Karpas-422 (cell line): ENCODE measurements around the gene TMA16. TPM values are rescaled to one million over a fixed set of nuclear protein-coding genes. Genes with fewer than 3 reads are reported as not detected.
"Not testable (repeated sequence)": the region's sequence is repeated elsewhere in the genome, so short reads cannot be mapped to it uniquely, and the experiment has no call there.

Experiments used
- DNase-seq: peaks from one replicate; pipeline ENCODE4 v3.0.0-alpha.2; 2015
- H2AFZ ChIP-seq: fragments of 200-600 bp; sonication (generic); 2 replicates; pipeline ENCODE4 v1.6.1; 2014; ENCODE audit warnings: antibody characterized with exemption, low read length, mixed read lengths
- H3K27ac ChIP-seq: fragments of 200-600 bp; sonication (generic); 2 replicates; pipeline ENCODE4 v1.5.1; 2014; ENCODE audit warnings: mild to moderate bottlenecking, low read length, moderate library complexity
- H3K27me3 ChIP-seq: fragments of 200-600 bp; sonication (generic); 2 replicates; pipeline ENCODE4 v1.6.1; 2014; ENCODE audit warnings: low read length, mixed read lengths
- H3K36me3 ChIP-seq: fragments of 200-600 bp; sonication (generic); 2 replicates; pipeline ENCODE4 v1.6.1; 2014; ENCODE audit warnings: low read length, mixed read lengths; ENCODE audit not compliant: insufficient read depth
- H3K4me1 ChIP-seq: fragments of 200-600 bp; sonication (generic); 2 replicates; pipeline ENCODE4 v1.6.1; 2014; ENCODE audit warnings: mild to moderate bottlenecking, low read length, mixed read lengths
- H3K4me2 ChIP-seq: fragments of 200-600 bp; sonication (generic); 2 replicates; pipeline ENCODE4 v1.6.1; 2014; ENCODE audit warnings: low read length, low read depth, mild to moderate bottlenecking; ENCODE audit not compliant: poor library complexity, severe bottlenecking
- H3K4me3 ChIP-seq: fragments of 200-600 bp; sonication (generic); 2 replicates; pipeline ENCODE4 v1.5.1; 2014; ENCODE audit warnings: mild to moderate bottlenecking, antibody characterized with exemption, low read length, mixed read lengths
- H3K79me2 ChIP-seq: fragments of 200-600 bp; sonication (generic); 2 replicates; pipeline ENCODE4 v1.6.1; 2014; ENCODE audit warnings: mild to moderate bottlenecking, low read length, mixed read lengths
- H3K9ac ChIP-seq: fragments of 200-600 bp; sonication (generic); 2 replicates; pipeline ENCODE4 v1.6.0; 2014; ENCODE audit warnings: low read length
- H3K9me2 ChIP-seq: fragments of 200-600 bp; sonication (generic), shearing (Covaris generic); replicated peaks from 2 replicates; pipeline ENCODE4 v1.6.0; 2014; ENCODE audit warnings: mild to moderate bottlenecking, low read length, moderate library complexity; ENCODE audit not compliant: insufficient read depth
- H3K9me3 ChIP-seq: fragments of 300-700, 200-600 bp; sonication (generic); 2 replicates; pipeline ENCODE4 v1.6.1; 2014; ENCODE audit warnings: low read length, mixed read lengths
- H4K20me1 ChIP-seq: fragments of 200-600 bp; sonication (generic); 2 replicates; pipeline ENCODE4 v1.6.1; 2014; ENCODE audit warnings: mild to moderate bottlenecking, antibody characterized with exemption, low read length, low read depth; ENCODE audit not compliant: insufficient read depth
- total RNA-seq: library from RNA; depleted of rRNA; stranded (reverse); fragments of >200 nt; shearing (Covaris generic); gene quantifications from 2 replicates; pipeline ENCODE4 v1.2.3, GENCODE V29; 2014; ENCODE audit warnings: low replicate concordance

The TMA16 gene
- total RNA-seq, 1 experiment from 2014 or later: 86.0 TPM

GRCh38 chr4:163527172-163527571 is 32.7 kb downstream of the TMA16 start:
- no peak overlapping the region for H3K4me2 ChIP-seq

GRCh38 chr4:163528653-163529052 is 34.2 kb downstream of the TMA16 start:
- Histone ChIP-seq H3K4me2 (no peak overlapping the region), H3K27me3 (no peaks in the 10 kb centered on the region), H3K9ac (no peak overlapping the region), H3K79me2 (peaks cover 19% of the 10 kb centered on the region), H3K9me3 (no peaks in the 10 kb centered on the region), H3K36me3 (peaks cover 87% of the 10 kb centered on the region), H2AFZ (no peak overlapping the region), H3K9me2 (no peaks in the 10 kb centered on the region), H3K27ac (no peak overlapping the region), H3K4me3 (no peak overlapping the region), H4K20me1 (no peaks in the 10 kb centered on the region), H3K4me1 (peaks cover 7% of the 10 kb centered on the region)
- DNase-seq: no peak

More at GRCh38 chr4:163527172-163527571, 32.7 kb downstream of the TMA16 start:
- no peak for DNase-seq
- H3K9me2 ChIP-seq: no peaks in the 10 kb centered on the region
- H3K79me2 ChIP-seq: peaks cover 22% of the 10 kb centered on the region
- no peak overlapping the region for H3K9ac ChIP-seq
- H3K27ac ChIP-seq: no peak overlapping the region
- no peak overlapping the region for H3K4me3 ChIP-seq
- no peak overlapping the region for H2AFZ ChIP-seq
- no peaks in the 10 kb centered on the region for H3K27me3 ChIP-seq
- H3K4me1 ChIP-seq: peaks cover 7% of the 10 kb centered on the region
- H3K9me3 ChIP-seq: no peaks in the 10 kb centered on the region
- H3K36me3 ChIP-seq: peaks cover 92% of the 10 kb centered on the region
- H4K20me1 ChIP-seq: no peaks in the 10 kb centered on the region

- DNase-seq: no peak
- no peak overlapping the region for H3K4me2 ChIP-seq
- no peak overlapping the region for H2AFZ ChIP-seq
- no peaks in the 10 kb centered on the region for H3K9me3 ChIP-seq
- H3K9me2 ChIP-seq: no peaks in the 10 kb centered on the region
- no peak overlapping the region for H3K27ac ChIP-seq
- no peak overlapping the region for H3K4me3 ChIP-seq
- no peaks in the 10 kb centered on the region for H3K79me2 ChIP-seq
- H3K9ac ChIP-seq: no peak overlapping the region
- no peaks in the 10 kb centered on the region for H4K20me1 ChIP-seq
- peaks cover 39% of the 10 kb centered on the region for H3K36me3 ChIP-seq
- H3K27me3 ChIP-seq: no peaks in the 10 kb centered on the region
- no peaks in the 10 kb centered on the region; the same call in 1 of the 2 replicates for H3K4me1 ChIP-seq
Measured at GRCh38 chr4:163534056-163534455, 39.6 kb downstream of the TMA16 start.

- Histone ChIP-seq H3K4me2 (no peak overlapping the region), H3K27ac (no peak overlapping the region), H3K4me1 (peaks cover 15% of the 10 kb centered on the region), H3K36me3 (peaks cover 23% of the 10 kb centered on the region; the same call in 1 of the 2 replicates), H2AFZ (no peak overlapping the region), H3K9me3 (no peaks in the 10 kb centered on the region), H3K4me3 (no peak overlapping the region), H4K20me1 (no peaks in the 10 kb centered on the region), H3K27me3 (no peaks in the 10 kb centered on the region), H3K9ac (no peak overlapping the region), H3K9me2 (no peaks in the 10 kb centered on the region), H3K79me2 (no peaks in the 10 kb centered on the region)
- DNase-seq: peak; percentile 62
Measured at GRCh38 chr4:163535657-163536056, 41.2 kb downstream of the TMA16 start.

GRCh38 chr4:163536091-163536490 is 41.6 kb downstream of the TMA16 start:
- H3K9me2 ChIP-seq: no peaks in the 10 kb centered on the region
- H2AFZ ChIP-seq: no peak overlapping the region
- H3K27ac ChIP-seq: no peak overlapping the region
- no peak overlapping the region for H3K4me3 ChIP-seq
- no peak overlapping the region for H3K4me2 ChIP-seq
- H3K9me3 ChIP-seq: no peaks in the 10 kb centered on the region
- no peaks in the 10 kb centered on the region for H4K20me1 ChIP-seq
- H3K4me1 ChIP-seq: peaks cover 15% of the 10 kb centered on the region
- peaks cover 21% of the 10 kb centered on the region; the same call in 1 of the 2 replicates for H3K36me3 ChIP-seq
- no peak for DNase-seq
- H3K9ac ChIP-seq: no peak overlapping the region
- no peaks in the 10 kb centered on the region for H3K79me2 ChIP-seq
- H3K27me3 ChIP-seq: no peaks in the 10 kb centered on the region

- no peak for DNase-seq
- peaks cover 10% of the 10 kb centered on the region; the same call in 1 of the 2 replicates for H3K36me3 ChIP-seq
Measured at GRCh38 chr4:163537114-163537513, 42.6 kb downstream of the TMA16 start.

GRCh38 chr4:163538820-163539219 is 44.3 kb downstream of the TMA16 start:
- H3K79me2 ChIP-seq, H3K4me2 ChIP-seq, DNase-seq, H2AFZ ChIP-seq, H3K27ac ChIP-seq, H3K9ac ChIP-seq, H3K9me2 ChIP-seq, H4K20me1 ChIP-seq, H3K27me3 ChIP-seq, H3K36me3 ChIP-seq, H3K4me3 ChIP-seq, H3K9me3 ChIP-seq: not testable (repeated sequence)
- H3K4me1 ChIP-seq: peaks cover 26% of the 10 kb centered on the region

More at GRCh38 chr4:163537114-163537513, 42.6 kb downstream of the TMA16 start:
- Histone ChIP-seq H3K27me3 (no peaks in the 10 kb centered on the region), H3K27ac (no peak overlapping the region), H3K9ac (no peak overlapping the region), H3K79me2 (no peaks in the 10 kb centered on the region), H3K4me3 (no peak overlapping the region), H3K4me1 (peaks cover 23% of the 10 kb centered on the region), H3K9me3 (no peaks in the 10 kb centered on the region), H2AFZ (no peak overlapping the region), H3K9me2 (no peaks in the 10 kb centered on the region), H4K20me1 (no peaks in the 10 kb centered on the region), H3K4me2 (no peak overlapping the region)

- Histone ChIP-seq H3K79me2 (no peaks in the 10 kb centered on the region), H3K27ac (peak overlapping the region; percentile 68), H4K20me1 (no peaks in the 10 kb centered on the region)
Measured at GRCh38 chr4:163540448-163540847, 46.0 kb downstream of the TMA16 start.

More at GRCh38 chr4:163540448-163540847, 46.0 kb downstream of the TMA16 start:
- Histone ChIP-seq H3K27me3 (no peaks in the 10 kb centered on the region), H3K9me2 (no peaks in the 10 kb centered on the region), H3K9ac (no peak overlapping the region), H3K4me1 (peaks cover 34% of the 10 kb centered on the region), H2AFZ (no peak overlapping the region), H3K4me2 (no peak overlapping the region), H3K4me3 (no peak overlapping the region), H3K36me3 (no peaks in the 10 kb centered on the region; the same call in 1 of the 2 replicates), H3K9me3 (no peaks in the 10 kb centered on the region)
- DNase-seq: no peak
